SK-N-SH (cell line): ENCODE results near the gene CLEC16A.

Experiments
- CHD2 ChIP-seq: fragments of 150-350 bp; IDR thresholded peaks from 2 replicates; pipeline ENCODE4 v1.6.1; 2018; ENCODE audit warnings: low read length; ENCODE audit not compliant: partially characterized antibody
- EP300 ChIP-seq, 2 experiments: IDR thresholded peaks; 2 replicates each; pipeline versions ENCODE4 v1.4.0 to v1.6.1; 2012; ENCODE audit warnings: borderline replicate concordance in 1 of 2, low read depth in 1 of 2, low read length in 1 of 2
- EZH2phosphoT487 ChIP-seq: fragments of 200-600 bp; sonication (generic); IDR thresholded peaks from 2 replicates; pipeline ENCODE4 v1.6.1; 2017; ENCODE audit warnings: low read depth, mixed run types, mild to moderate bottlenecking, antibody characterized with exemption, moderate library complexity, borderline replicate concordance
- MEF2A ChIP-seq: IDR thresholded peaks from 2 replicates; pipeline ENCODE4 v1.4.0; 2012; ENCODE audit warnings: low read depth, borderline replicate concordance
- NFIC ChIP-seq: IDR thresholded peaks from 2 replicates; pipeline ENCODE4 v1.4.0; 2012; ENCODE audit warnings: borderline replicate concordance
- RCOR1 ChIP-seq: fragments of 150-350 bp; IDR thresholded peaks from 2 replicates; pipeline ENCODE4 v1.6.1; 2017; ENCODE audit warnings: antibody characterized with exemption, low read length
- RFX5 ChIP-seq: IDR thresholded peaks from 2 replicates; pipeline ENCODE4 v1.6.1; 2012; ENCODE audit warnings: mild to moderate bottlenecking, improper control_type of control experiment, low read length
- SIN3A ChIP-seq: IDR thresholded peaks from 2 replicates; pipeline ENCODE4 v1.6.1; 2012; ENCODE audit warnings: low read depth, mild to moderate bottlenecking, low read length, moderate library complexity, borderline replicate concordance
- SMC3 ChIP-seq: IDR thresholded peaks from 2 replicates; pipeline ENCODE4 v1.6.1; 2012; ENCODE audit warnings: low read depth, low read length, improper control_type of control experiment
- TAF1 ChIP-seq: IDR thresholded peaks from 2 replicates; pipeline ENCODE4 v1.6.1; 2012; ENCODE audit warnings: low read depth, mild to moderate bottlenecking, low read length, moderate library complexity, borderline replicate concordance
- TEAD4 ChIP-seq: IDR thresholded peaks from 2 replicates; pipeline ENCODE4 v1.4.0; 2012; ENCODE audit warnings: mild to moderate bottlenecking, borderline replicate concordance; ENCODE audit not compliant: insufficient read depth
- TF ChIP-seq, protein P1 (sequence below): fragments of 200-600 bp; sonication (generic); IDR thresholded peaks from 2 replicates; pipeline ENCODE4 v1.6.1; 2017; ENCODE audit warnings: antibody characterized with exemption, mild to moderate bottlenecking, moderate library complexity
- TF ChIP-seq, protein P2 (sequence below): IDR thresholded peaks from 2 replicates; pipeline ENCODE4 v1.4.0; 2012; ENCODE audit warnings: low read depth, borderline replicate concordance
- TF ChIP-seq, protein P3 (sequence below): IDR thresholded peaks from 2 replicates; pipeline ENCODE4 v1.6.1; 2012; ENCODE audit warnings: mild to moderate bottlenecking, low read depth, low read length, moderate library complexity

DNA sequence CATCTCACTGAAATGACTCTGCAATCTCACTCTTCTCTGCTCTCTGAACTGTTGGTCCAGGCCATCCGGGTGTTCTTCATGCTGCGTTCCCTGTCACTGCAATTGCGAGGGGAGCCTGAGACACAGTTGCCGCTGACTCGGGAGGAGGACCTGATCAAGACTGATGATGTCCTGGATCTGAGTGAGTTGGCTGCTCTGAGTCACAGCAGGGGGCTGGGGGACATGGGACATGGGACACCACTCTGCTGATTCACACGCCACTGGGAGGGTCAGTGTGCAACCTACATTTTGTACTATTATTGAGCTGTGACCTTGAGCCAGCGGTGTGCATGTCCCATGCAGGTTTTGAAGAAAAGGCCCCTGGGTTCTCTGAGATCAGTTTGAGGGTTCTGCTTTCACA lies 116.5 kb downstream of the CLEC16A start:
- TF ChIP-seq, protein P1, sequence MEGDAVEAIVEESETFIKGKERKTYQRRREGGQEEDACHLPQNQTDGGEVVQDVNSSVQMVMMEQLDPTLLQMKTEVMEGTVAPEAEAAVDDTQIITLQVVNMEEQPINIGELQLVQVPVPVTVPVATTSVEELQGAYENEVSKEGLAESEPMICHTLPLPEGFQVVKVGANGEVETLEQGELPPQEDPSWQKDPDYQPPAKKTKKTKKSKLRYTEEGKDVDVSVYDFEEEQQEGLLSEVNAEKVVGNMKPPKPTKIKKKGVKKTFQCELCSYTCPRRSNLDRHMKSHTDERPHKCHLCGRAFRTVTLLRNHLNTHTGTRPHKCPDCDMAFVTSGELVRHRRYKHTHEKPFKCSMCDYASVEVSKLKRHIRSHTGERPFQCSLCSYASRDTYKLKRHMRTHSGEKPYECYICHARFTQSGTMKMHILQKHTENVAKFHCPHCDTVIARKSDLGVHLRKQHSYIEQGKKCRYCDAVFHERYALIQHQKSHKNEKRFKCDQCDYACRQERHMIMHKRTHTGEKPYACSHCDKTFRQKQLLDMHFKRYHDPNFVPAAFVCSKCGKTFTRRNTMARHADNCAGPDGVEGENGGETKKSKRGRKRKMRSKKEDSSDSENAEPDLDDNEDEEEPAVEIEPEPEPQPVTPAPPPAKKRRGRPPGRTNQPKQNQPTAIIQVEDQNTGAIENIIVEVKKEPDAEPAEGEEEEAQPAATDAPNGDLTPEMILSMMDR: no peak
- no peak for TF ChIP-seq MEF2A
- no peak for TF ChIP-seq EZH2phosphoT487
- TF ChIP-seq TAF1: no peak
- no peak for TF ChIP-seq EP300 (IDR thresholded peaks at IDR 0.05; ENCODE audit: borderline replicate concordance in 1 of 2, low read depth in 1 of 2, low read length in 1 of 2)
- no peak for TF ChIP-seq SIN3A
- TF ChIP-seq TEAD4: no peak
- no peak for TF ChIP-seq RCOR1
- no peak for TF ChIP-seq CHD2
- TF ChIP-seq, protein P2, sequence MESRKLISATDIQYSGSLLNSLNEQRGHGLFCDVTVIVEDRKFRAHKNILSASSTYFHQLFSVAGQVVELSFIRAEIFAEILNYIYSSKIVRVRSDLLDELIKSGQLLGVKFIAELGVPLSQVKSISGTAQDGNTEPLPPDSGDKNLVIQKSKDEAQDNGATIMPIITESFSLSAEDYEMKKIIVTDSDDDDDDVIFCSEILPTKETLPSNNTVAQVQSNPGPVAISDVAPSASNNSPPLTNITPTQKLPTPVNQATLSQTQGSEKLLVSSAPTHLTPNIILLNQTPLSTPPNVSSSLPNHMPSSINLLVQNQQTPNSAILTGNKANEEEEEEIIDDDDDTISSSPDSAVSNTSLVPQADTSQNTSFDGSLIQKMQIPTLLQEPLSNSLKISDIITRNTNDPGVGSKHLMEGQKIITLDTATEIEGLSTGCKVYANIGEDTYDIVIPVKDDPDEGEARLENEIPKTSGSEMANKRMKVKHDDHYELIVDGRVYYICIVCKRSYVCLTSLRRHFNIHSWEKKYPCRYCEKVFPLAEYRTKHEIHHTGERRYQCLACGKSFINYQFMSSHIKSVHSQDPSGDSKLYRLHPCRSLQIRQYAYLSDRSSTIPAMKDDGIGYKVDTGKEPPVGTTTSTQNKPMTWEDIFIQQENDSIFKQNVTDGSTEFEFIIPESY: no peak
- no peak for TF ChIP-seq SMC3
- TF ChIP-seq, protein P3, sequence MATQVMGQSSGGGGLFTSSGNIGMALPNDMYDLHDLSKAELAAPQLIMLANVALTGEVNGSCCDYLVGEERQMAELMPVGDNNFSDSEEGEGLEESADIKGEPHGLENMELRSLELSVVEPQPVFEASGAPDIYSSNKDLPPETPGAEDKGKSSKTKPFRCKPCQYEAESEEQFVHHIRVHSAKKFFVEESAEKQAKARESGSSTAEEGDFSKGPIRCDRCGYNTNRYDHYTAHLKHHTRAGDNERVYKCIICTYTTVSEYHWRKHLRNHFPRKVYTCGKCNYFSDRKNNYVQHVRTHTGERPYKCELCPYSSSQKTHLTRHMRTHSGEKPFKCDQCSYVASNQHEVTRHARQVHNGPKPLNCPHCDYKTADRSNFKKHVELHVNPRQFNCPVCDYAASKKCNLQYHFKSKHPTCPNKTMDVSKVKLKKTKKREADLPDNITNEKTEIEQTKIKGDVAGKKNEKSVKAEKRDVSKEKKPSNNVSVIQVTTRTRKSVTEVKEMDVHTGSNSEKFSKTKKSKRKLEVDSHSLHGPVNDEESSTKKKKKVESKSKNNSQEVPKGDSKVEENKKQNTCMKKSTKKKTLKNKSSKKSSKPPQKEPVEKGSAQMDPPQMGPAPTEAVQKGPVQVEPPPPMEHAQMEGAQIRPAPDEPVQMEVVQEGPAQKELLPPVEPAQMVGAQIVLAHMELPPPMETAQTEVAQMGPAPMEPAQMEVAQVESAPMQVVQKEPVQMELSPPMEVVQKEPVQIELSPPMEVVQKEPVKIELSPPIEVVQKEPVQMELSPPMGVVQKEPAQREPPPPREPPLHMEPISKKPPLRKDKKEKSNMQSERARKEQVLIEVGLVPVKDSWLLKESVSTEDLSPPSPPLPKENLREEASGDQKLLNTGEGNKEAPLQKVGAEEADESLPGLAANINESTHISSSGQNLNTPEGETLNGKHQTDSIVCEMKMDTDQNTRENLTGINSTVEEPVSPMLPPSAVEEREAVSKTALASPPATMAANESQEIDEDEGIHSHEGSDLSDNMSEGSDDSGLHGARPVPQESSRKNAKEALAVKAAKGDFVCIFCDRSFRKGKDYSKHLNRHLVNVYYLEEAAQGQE: no peak
- no peak for TF ChIP-seq NFIC
- TF ChIP-seq RFX5: no peak
